ENCODE measurements around the gene SERINC3.

- TF ChIP-seq CTCF (IDR thresholded peaks at IDR 0.05; ENCODE audit: low read length) (no peak), EZH2 (optimal IDR thresholded peaks at IDR 0.05; ENCODE audit: low read depth, low read length) (no peak)
Measured at GRCh38 chr20:44552950-44553908, 31.4 kb upstream of the SERINC3 start.

All from MM.1S (cell line).